GM18511 (cell line): ENCODE measurements around the gene THAP7.

Source experiments
- ATAC-seq: cut with Tn5 transposase; IDR thresholded peaks from one replicate; pipeline ENCODE4 v1.9.1; 2021; ENCODE audit warnings: mild to moderate bottlenecking, moderate library complexity; ENCODE audit not compliant: unreplicated experiment

Gene THAP7

GRCh38 chr22:20965104-20965887, 36.6 kb downstream of the THAP7 start:
- ATAC-seq: no peak

- ATAC-seq: no peak
Observed at GRCh38 chr22:20964799-20965103, 37.2 kb downstream of the THAP7 start.

GRCh38 chr22:20964090-20964798, 37.7 kb downstream of the THAP7 start:
- ATAC-seq: no peak

DNA sequence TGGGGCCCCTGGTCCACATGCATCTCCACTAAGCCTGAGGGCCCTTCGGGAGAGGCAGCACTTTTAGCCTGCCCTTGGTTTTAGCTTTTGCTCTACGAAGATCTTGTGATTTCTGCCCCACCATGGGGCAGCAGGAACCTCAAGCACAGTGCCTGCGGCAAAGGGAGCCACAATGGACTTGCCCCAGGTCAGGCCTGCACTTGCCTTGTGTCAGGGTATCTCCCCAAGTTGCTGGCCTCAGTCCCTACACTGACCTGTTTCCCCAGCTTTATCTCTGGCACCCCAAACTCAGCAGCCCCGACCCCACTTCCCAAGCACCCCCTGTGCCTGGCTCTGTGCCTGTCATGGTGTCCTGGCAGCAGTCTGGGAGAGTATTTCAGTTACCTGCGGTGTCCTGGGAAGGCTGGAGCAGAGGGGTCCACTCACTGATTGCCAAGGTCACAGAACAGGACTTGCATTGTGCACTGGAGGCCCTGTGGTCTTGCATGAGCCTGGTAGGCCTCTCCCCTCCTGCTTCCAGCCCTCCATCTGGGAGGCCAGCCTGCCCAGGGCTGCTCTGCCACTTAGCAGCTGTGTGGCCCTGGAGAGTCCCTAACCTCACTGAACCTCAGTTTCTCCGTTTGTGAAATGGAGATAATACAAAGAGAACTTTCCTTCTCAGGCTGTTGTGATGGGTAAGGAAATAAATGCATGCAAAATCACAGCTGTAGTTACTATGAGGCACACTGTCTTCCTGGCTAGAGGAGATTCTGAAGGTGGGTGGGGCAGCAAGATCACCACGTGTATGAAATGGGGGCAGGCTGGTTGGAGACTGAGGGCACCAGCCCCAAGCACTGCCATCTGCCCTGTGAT, 38.5 kb downstream of the THAP7 start:
- ATAC-seq: no peak

DNA sequence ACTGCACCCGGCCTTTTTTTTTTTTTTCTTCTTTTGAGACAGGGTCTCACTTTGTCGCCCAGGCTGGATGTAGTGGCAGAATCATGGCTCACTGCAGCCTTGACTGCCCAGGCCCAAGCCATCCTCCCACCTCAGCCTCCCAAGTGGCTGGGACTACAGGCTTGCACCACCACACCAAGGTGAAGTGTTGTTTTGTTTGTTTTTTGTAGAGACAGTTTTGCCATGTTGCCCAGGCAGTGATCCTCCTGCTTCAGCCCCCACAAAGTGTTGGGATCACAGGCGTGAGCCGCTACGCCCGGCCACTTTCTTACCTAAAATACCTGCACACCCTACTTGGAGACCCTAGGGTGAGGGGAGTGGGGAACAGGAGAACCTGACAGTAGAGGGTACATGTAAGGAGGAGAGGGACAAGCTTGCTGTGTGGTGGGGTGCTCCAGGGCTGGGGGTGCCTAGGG, 39.4 kb downstream of the THAP7 start:
- no peak for ATAC-seq

DNA sequence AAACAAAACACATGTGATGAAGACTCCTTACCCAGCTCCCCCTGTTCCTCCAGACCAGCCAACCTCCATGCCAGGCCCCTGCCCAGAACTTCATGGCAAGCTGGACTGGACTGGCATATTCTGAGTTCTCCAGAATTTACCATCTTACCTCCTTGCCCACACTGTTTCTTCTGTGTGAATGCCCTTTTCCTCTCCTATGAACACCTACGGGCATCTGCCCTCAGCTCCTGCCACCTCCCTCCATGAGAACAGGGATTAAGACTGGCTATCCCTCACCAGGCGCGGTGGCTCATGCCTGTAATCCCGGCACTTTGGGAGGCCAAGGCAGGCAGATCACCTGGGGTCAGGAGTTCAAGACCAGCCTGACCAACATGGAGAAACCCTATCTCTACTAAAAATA, 41.3 kb downstream of the THAP7 start:
- no peak for ATAC-seq

DNA sequence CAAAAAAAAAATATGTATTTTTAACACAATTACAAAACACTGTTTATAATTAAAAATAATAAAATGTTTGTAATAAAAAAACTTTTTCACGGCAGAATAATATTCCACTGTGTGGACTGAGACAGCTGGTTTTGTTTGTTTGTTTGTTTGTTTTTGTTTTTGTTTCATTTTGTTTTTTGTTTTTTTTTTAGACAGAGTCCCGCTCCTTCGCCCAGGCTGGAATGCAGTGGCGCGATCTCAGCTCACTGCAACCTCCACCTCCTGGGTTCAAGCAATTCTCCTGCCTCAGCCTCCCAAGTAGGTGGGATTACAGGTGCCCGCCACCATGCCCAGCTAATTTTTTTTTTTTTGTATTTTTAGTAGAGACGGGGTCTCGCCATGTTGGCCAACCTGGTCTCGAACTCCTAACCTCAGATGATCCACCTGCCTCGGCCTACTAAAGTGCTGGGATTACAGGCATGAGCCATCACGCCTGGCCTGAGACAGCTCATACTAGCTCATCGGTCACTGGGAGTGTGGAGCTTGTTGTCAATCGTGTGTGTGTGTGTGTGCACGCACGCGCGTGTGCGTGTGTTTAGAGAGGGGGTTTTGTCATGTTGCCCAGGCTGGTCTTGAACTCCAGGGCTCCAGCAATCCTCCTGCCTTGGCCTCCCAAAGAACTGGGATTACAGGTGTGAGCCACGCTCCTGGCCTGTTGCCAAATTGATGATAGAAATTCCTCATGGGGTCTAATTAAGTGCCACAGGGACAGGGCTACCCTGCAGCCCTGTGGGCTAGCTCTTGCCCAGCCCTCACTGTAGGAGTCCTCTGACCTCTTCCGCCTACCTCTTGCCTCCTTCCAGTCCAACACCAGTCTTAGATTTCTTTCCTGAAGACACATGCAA, 42.1 kb downstream of the THAP7 start:
- no peak for ATAC-seq

- no peak for ATAC-seq
Observed at GRCh38 chr22:20957683-20958431, 44.1 kb downstream of the THAP7 start.

DNA sequence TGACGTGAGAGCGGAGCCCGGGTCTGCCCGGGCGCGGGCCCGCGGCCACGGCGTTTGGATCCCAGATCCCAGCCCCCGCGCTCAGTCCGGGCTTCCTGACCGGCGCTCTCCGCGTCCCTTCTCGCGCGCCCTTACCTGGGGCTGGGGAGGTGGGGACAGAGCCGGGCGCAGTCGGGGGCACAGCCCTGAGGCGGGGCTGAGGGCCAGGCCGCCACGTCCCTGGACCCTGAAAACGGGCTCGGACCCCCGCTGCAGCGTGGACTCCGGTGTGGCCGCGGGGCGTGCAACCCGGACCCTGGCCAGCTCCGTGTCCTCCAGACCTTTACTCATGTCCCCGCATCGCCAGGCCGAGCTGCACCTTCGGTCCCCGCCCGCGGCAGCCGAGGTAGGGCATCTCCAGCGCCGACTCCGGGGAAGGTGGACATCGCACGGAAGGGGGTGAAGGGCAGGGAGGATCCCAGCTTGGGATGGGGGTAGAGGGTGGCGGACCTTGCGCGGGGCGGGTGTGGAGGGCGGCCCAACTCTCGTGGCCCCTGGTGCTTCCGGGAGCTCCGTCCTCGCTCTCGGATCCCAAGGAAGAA, 44.7 kb downstream of the THAP7 start:
- ATAC-seq: no peak

DNA sequence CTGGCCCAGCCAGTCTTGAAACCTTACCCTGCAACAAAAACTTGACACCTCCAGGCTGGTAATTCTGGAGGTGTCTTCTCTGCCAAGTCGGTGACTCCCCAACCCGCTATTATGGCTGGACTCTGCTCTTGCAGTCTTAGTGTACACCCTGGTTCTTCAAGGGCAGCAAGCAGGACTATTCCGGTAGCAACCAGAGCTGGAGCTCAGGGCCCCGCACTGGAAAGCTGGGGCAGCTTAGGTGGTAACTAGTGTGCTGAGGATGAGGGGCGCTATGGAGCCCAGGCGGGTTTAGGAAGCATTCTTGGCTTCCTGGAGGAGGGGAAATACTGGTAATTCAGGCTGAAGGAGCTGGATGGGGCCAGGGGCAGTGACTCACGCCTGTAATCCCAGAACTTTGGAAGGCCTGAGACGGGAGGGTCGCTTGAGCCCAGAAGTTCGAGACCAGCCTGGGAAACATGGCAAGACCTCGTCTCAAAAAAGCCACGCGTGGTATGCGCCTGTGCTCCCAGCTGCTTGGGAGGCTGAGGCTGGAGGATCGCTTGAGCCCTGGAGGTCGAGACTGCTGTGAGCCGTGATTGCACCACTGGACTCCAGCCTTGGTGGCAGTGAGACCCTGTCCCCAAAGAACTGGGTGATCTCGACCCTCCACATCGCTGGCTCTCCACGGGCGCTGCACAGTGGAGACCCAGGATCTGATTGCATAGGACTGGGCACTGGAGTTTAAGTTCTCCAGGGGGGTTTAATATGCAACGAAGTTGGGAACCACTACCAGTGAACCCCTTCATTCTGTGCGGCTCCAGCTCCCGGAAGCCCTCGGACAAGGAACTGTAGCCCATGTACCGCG, 45.4 kb downstream of the THAP7 start:
- no peak for ATAC-seq

DNA sequence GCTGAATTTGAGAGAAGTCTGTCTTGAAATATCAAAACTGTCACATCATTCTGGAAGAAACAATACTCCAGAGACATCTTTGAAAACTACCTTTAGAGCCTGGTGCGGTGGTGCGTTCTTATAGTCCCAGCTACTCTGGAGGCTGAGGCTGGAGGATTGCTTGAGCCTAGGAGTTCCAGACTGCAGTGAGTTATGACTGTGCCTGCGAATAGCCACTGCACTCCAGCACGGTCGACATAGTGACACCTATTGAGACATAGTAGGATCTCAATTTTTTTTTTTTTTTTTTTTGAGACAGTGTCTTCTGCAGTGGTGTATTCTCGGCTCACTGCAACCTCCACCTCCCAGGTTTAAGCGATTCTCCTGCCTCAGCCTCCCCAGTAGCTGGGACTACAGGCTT, 46.4 kb downstream of the THAP7 start:
- ATAC-seq: no peak

DNA sequence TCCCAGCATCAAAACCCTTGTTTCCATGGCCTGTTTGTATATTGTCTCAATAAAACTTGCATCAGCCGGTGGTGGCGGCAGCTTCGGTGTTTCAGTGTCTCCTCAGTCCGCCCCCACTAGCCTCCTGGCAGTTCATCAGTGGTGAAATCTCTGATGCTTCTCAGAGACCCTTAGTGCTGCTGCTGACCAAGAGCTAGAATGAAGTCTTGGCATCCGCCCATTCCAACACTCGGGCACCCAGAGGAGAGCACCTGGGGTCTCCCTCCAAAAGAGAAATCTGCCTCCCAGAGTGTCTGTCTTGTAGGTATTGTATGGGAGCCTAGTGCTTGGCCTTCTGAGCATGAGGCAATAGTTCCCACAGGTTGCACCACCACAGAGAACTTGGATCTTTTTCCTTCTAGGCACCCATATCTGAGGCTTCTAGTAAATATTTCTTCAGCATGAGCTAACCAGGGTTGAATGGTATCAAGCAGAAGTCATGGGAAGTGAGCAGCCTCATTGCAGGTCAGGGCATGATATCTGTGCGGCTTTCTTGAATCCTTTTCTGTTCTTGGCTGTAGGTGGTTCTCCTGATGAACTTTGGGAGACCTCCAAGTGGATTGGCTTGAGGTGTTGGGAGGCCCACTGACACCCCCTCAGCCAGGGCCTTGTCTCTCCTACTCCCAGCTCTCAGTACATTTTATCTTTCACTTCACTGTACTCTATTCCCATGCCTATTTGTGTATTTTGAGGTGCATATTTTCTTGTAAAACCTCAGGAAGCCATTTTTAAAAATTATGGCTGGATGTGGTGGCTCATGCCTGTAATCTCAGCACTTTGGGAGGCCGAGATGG, 48.0 kb downstream of the THAP7 start:
- no peak for ATAC-seq

GRCh38 chr22:20953342-20953608, 48.6 kb downstream of the THAP7 start:
- no peak for ATAC-seq

DNA sequence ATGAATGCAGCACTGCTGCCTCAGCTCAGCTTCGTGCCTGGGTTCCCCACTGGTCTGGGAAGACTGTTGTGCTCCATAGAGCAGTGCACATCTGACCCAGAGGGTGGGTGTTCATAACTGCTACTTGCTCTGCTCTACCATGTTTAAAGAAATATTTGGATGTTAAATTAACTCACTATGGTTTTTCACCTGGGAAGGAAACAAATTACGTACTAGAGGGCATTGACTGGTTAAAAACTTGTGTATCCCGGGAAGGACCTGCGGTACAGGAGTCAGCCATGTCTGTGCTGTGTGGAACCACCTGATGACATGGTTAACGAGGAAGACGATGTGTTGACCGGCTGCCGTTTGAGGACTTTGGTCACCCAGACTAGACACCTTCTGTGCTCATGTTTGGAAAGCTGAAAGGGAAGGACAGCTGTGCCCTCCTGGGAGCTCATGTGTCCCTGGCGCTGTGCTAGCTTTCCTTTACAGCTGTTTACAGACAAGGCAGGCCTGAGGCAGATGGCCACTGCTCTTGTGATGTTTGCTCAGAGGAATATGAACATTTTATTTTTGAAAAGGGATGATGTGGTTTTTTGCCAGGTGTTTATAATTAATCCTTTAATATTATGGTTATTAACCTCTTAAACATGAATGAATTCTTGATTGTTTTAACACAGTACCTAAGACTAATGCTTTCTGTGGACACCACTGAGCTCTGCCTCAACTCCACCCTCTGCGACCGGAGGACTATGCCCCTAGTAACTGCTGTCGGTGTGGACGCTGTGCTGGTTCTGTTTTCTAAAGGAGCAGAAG, 49.2 kb downstream of the THAP7 start:
- ATAC-seq: no peak

GRCh38 chr22:20951932-20952380, 50.0 kb downstream of the THAP7 start:
- ATAC-seq: no peak

- ATAC-seq: no peak
Observed at GRCh38 chr22:20951151-20951931, 50.6 kb downstream of the THAP7 start.
